Endothelial cell (in vitro differentiated cells): ENCODE measurements around the gene PRSS21. TPM values are rescaled to one million over a fixed set of nuclear protein-coding genes. Genes with fewer than 3 reads are reported as not detected.

Source experiments
- DNase-seq: peaks from one replicate; pipeline ENCODE4 v3.0.0; 2021; ENCODE audit warnings: low spot score
- H3K27ac Mint-ChIP-seq: one replicate; pipeline ENCODE4 v1.8.0; 2021; ENCODE audit warnings: mixed read lengths, inconsistent platforms; ENCODE audit not compliant: unreplicated experiment
- H3K27me3 Mint-ChIP-seq: one replicate; pipeline ENCODE4 v1.8.0; 2021; ENCODE audit warnings: mild to moderate bottlenecking, moderate library complexity, mixed read lengths, inconsistent platforms; ENCODE audit not compliant: unreplicated experiment
- H3K36me3 Mint-ChIP-seq: one replicate; pipeline ENCODE4 v1.8.0; 2021; ENCODE audit warnings: mild to moderate bottlenecking, low read depth, mixed read lengths, inconsistent platforms; ENCODE audit not compliant: unreplicated experiment
- H3K4me1 Mint-ChIP-seq: one replicate; pipeline ENCODE4 v1.8.0; 2021; ENCODE audit warnings: mild to moderate bottlenecking, mixed read lengths, inconsistent platforms; ENCODE audit not compliant: unreplicated experiment
- H3K4me3 Mint-ChIP-seq: one replicate; pipeline ENCODE4 v1.8.0; 2021; ENCODE audit warnings: mild to moderate bottlenecking, mixed read lengths, inconsistent platforms; ENCODE audit not compliant: unreplicated experiment
- H3K9me3 Mint-ChIP-seq: one replicate; pipeline ENCODE4 v1.8.0; 2021; ENCODE audit warnings: mixed read lengths, inconsistent platforms; ENCODE audit not compliant: unreplicated experiment
- total RNA-seq: library from RNA; stranded (reverse); fragmentation: NEBNext Ultra II Directional; extraction: Animal tissue kit (Norgen Biotek cat#: 25700); gene quantifications from one replicate; pipeline ENCODE4 v1.2.1, GENCODE V29; 2021; ENCODE audit not compliant: unreplicated experiment
- TF ChIP-seq, protein P1 (sequence below): fragments of 200-600 bp; sonication (generic); IDR thresholded peaks from one replicate; pipeline ENCODE4 v1.5.0; 2021; ENCODE audit warnings: antibody characterized with exemption; ENCODE audit not compliant: unreplicated experiment

PRSS21 gene
- total RNA-seq, 1 donor from 2014 or later, result not detected

DNA sequence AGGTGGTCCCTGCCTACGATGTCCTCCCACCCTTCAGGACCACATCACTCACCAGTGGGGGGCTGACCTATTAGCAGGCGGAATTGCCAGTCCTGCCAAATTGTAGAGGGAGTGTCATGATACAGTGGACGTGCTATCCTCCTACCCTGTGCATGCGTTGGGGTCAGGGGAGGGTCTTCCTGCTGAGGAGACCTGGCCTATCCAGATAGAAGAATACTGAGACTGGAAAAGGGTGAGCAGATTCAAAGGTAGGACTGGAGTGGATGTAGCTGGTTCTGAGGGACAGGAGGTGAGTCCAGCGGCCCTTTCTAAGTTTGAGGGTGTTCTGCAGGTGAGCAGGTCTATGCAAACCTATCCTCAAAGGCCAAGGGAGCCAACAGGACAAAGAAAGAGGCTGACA, 10.8 kb upstream of the PRSS21 start:
- peaks cover 4% of the 10 kb centered on the region for H3K36me3 Mint-ChIP-seq
- no peak for DNase-seq
- H3K9me3 Mint-ChIP-seq, result no peaks in the 10 kb centered on the region
- H3K4me3 Mint-ChIP-seq, result no peak overlapping the region
- peaks cover 4% of the 10 kb centered on the region for H3K27me3 Mint-ChIP-seq
- TF ChIP-seq, protein P1, sequence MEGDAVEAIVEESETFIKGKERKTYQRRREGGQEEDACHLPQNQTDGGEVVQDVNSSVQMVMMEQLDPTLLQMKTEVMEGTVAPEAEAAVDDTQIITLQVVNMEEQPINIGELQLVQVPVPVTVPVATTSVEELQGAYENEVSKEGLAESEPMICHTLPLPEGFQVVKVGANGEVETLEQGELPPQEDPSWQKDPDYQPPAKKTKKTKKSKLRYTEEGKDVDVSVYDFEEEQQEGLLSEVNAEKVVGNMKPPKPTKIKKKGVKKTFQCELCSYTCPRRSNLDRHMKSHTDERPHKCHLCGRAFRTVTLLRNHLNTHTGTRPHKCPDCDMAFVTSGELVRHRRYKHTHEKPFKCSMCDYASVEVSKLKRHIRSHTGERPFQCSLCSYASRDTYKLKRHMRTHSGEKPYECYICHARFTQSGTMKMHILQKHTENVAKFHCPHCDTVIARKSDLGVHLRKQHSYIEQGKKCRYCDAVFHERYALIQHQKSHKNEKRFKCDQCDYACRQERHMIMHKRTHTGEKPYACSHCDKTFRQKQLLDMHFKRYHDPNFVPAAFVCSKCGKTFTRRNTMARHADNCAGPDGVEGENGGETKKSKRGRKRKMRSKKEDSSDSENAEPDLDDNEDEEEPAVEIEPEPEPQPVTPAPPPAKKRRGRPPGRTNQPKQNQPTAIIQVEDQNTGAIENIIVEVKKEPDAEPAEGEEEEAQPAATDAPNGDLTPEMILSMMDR, result no peak
- no peak overlapping the region for H3K27ac Mint-ChIP-seq
- no peaks in the 10 kb centered on the region for H3K4me1 Mint-ChIP-seq

- H3K27ac Mint-ChIP-seq, result no peak overlapping the region
- no peak overlapping the region for H3K4me3 Mint-ChIP-seq
- no peaks in the 10 kb centered on the region for H3K9me3 Mint-ChIP-seq
- no peaks in the 10 kb centered on the region for H3K4me1 Mint-ChIP-seq
- TF ChIP-seq, protein P1, result no peak
- H3K36me3 Mint-ChIP-seq, result peaks cover 4% of the 10 kb centered on the region
- peaks cover 4% of the 10 kb centered on the region for H3K27me3 Mint-ChIP-seq
- DNase-seq, result no peak
Measured at GRCh38 chr16:2808181-2808580, 8.9 kb upstream of the PRSS21 start.

GRCh38 chr16:2809149-2809760, 7.8 kb upstream of the PRSS21 start:
- H3K4me1 Mint-ChIP-seq, result no peaks in the 10 kb centered on the region
- H3K4me3 Mint-ChIP-seq, result no peak overlapping the region
- H3K9me3 Mint-ChIP-seq, result no peaks in the 10 kb centered on the region
- no peak overlapping the region for H3K27ac Mint-ChIP-seq
- H3K27me3 Mint-ChIP-seq, result peaks cover 6% of the 10 kb centered on the region
- TF ChIP-seq, protein P1, result no peak
- no peak for DNase-seq
- peaks cover 4% of the 10 kb centered on the region for H3K36me3 Mint-ChIP-seq

- Mint-ChIP-seq H3K27ac (no peak overlapping the region), H3K36me3 (peaks cover under 1% of the 10 kb centered on the region), H3K9me3 (no peaks in the 10 kb centered on the region), H3K4me3 (no peak overlapping the region), H3K27me3 (peaks cover 5% of the 10 kb centered on the region), H3K4me1 (no peaks in the 10 kb centered on the region)
- TF ChIP-seq, protein P1, result no peak
- no peak for DNase-seq
Measured at GRCh38 chr16:2810651-2811050, 6.4 kb upstream of the PRSS21 start.

DNA sequence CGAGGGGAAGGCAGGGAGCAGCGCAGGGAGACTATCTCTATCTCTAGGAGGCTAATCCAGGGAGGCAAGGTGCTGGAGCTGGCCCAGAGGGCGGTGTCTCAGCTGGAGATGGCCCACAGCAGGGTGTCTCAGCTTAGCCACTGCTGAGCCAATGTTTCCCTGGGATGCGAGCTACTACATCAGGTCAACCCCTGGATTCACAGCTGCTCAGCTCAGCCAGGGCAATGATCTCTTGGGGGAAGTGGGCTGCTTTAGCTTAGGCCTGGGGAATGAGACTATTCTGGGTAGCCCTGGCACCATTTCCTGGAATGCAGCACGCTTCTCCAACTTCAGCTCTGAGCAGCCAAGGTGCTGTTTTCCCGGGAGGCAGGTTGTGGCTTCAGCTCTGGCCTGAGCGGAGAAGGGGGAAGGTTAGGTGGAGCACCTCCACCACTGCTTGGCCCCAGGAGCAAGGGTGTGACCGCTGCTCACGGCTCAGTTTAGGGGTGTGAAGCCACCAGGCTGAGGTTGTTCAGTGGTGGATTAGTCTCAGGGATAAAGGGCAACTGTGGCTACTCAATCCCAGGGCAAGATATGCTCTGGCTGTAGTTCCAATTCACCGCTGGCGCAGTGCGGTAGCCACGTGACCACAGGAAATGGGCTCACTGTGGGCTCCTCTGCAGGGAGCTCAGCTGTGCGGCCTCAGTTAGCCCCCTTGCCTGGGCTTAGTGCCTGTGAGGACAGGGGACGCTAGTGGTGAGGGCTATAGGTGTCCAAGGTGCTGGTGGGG, 5.2 kb upstream of the PRSS21 start:
- no peaks in the 10 kb centered on the region for H3K4me1 Mint-ChIP-seq
- H3K9me3 Mint-ChIP-seq, result no peaks in the 10 kb centered on the region
- no peak overlapping the region for H3K4me3 Mint-ChIP-seq
- no peaks in the 10 kb centered on the region for H3K36me3 Mint-ChIP-seq
- no peak for DNase-seq
- TF ChIP-seq, protein P1, result no peak
- H3K27ac Mint-ChIP-seq, result no peak overlapping the region
- peaks cover 7% of the 10 kb centered on the region for H3K27me3 Mint-ChIP-seq
